HEK293 (cell line): ENCODE results near the gene MSTN.

Experiments used
- CTCF ChIA-PET: fragments of 350-600 bp; formaldehyde crosslinking; extraction: SDS; loops from one replicate; lab custom pipeline; 2021; ENCODE audit warnings: antibody characterized with exemption; lab: Yijun Ruan, JAX
- POLR2A ChIA-PET: fragments of 300-600 bp; formaldehyde crosslinking; extraction: SDS; loops from one replicate; lab custom pipeline; 2020; ENCODE audit warnings: antibody characterized with exemption, inconsistent platforms; lab: Yijun Ruan, JAX
- H3K27ac ChIP-seq: fragments of 200-500 bp; sonication (Bioruptor generic); 2 replicates; pipeline ENCODE4 v1.5.1; 2014; ENCODE audit warnings: low read depth, low read length, control low read depth, inconsistent platforms; ENCODE audit errors: extremely low read depth
- H3K36me3 ChIP-seq, 2 experiments: fragments of 200-500 bp in 1 of 2; sonication (Bioruptor generic) in 1 of 2; 1 replicate in 1 of 2; 2 replicates in 1 of 2; pipeline ENCODE4 v1.5.1; 2014 to 2017; ENCODE audit warnings: inconsistent platforms in 2 of 2, low read length in 2 of 2; ENCODE audit not compliant: control insufficient read depth in 2 of 2, insufficient read depth in 1 of 2
- H3K4me1 ChIP-seq: fragments of 200-500 bp; sonication (Bioruptor generic); 2 replicates; pipeline ENCODE4 v1.5.1; 2014; ENCODE audit warnings: mild to moderate bottlenecking, low read length, inconsistent platforms; ENCODE audit not compliant: control insufficient read depth, insufficient read depth
- H3K4me3 ChIP-seq: 2 replicates; pipeline ENCODE4 v1.5.1; 2011; ENCODE audit warnings: low read depth, mild to moderate bottlenecking, control low read depth, low read length, moderate library complexity
- H3K9me3 ChIP-seq: fragments of 200-500 bp; sonication (Bioruptor generic); 2 replicates; pipeline ENCODE4 v1.5.1; 2014; ENCODE audit warnings: low read depth, low read length, inconsistent platforms; ENCODE audit not compliant: control insufficient read depth, insufficient read depth
- AEBP2 ChIP-seq: fragments of 450-650 bp; formaldehyde crosslinking; IDR thresholded peaks from 2 replicates; pipeline ENCODE4 v1.5.1; 2016; ENCODE audit warnings: missing biosample characterization, missing genetic modification characterization, borderline replicate concordance
- BCL11B ChIP-seq: fragments of 450-650 bp; formaldehyde crosslinking; IDR thresholded peaks from 2 replicates; pipeline ENCODE4 v1.5.1; 2016; ENCODE audit warnings: low read depth, missing biosample characterization, missing genetic modification characterization
- GFI1B ChIP-seq: fragments of 450-650 bp; formaldehyde crosslinking; IDR thresholded peaks from 2 replicates; pipeline ENCODE4 v1.5.1; 2016; ENCODE audit warnings: missing biosample characterization, missing genetic modification characterization
- HIC1 ChIP-seq: fragments of 450-650 bp; formaldehyde crosslinking; IDR thresholded peaks from 2 replicates; pipeline ENCODE4 v1.5.1; 2016; ENCODE audit warnings: missing biosample characterization, missing genetic modification characterization
- IKZF3 ChIP-seq: fragments of 450-650 bp; IDR thresholded peaks from 2 replicates; pipeline ENCODE4 v1.5.0; 2018; ENCODE audit warnings: missing biosample characterization, mild to moderate bottlenecking, missing genetic modification characterization, moderate library complexity
- OSR2 ChIP-seq: fragments of 450-650 bp; formaldehyde crosslinking; IDR thresholded peaks from 2 replicates; pipeline ENCODE4 v1.5.1; 2016; ENCODE audit warnings: missing biosample characterization, missing genetic modification characterization
- RBAK ChIP-seq: fragments of 450-650 bp; formaldehyde crosslinking; IDR thresholded peaks from 2 replicates; pipeline ENCODE4 v1.5.1; 2016; ENCODE audit warnings: missing biosample characterization, missing genetic modification characterization
- SP3 ChIP-seq: fragments of 450-650 bp; formaldehyde crosslinking; IDR thresholded peaks from 2 replicates; pipeline ENCODE4 v1.5.1; 2016; ENCODE audit warnings: missing biosample characterization, missing genetic modification characterization
- ZBTB44 ChIP-seq: fragments of 450-650 bp; IDR thresholded peaks from 2 replicates; pipeline ENCODE4 v1.5.1; 2018; ENCODE audit warnings: missing biosample characterization, mild to moderate bottlenecking, missing genetic modification characterization
- ZFHX2 ChIP-seq: fragments of 450-650 bp; formaldehyde crosslinking; conservative IDR thresholded peaks from 2 replicates; pipeline ENCODE4 v1.5.1; 2016; ENCODE audit warnings: missing biosample characterization, missing genetic modification characterization
- ZFP69B ChIP-seq: fragments of 450-650 bp; formaldehyde crosslinking; IDR thresholded peaks from 2 replicates; pipeline ENCODE4 v1.5.1; 2016; ENCODE audit warnings: missing biosample characterization, missing genetic modification characterization
- ZNF202 ChIP-seq: fragments of 450-650 bp; formaldehyde crosslinking; IDR thresholded peaks from 2 replicates; pipeline ENCODE4 v1.5.1; 2016; ENCODE audit warnings: missing biosample characterization, missing genetic modification characterization, borderline replicate concordance
- ZNF221 ChIP-seq: fragments of 450-650 bp; formaldehyde crosslinking; IDR thresholded peaks from 2 replicates; pipeline ENCODE4 v1.5.1; 2017; ENCODE audit warnings: missing biosample characterization, missing genetic modification characterization, borderline replicate concordance
- ZNF266 ChIP-seq: fragments of 450-650 bp; formaldehyde crosslinking; IDR thresholded peaks from 2 replicates; pipeline ENCODE4 v1.5.1; 2016; ENCODE audit warnings: missing biosample characterization, missing genetic modification characterization, low read depth
- ZNF280C ChIP-seq: fragments of 450-650 bp; formaldehyde crosslinking; IDR thresholded peaks from 2 replicates; pipeline ENCODE4 v1.5.1; 2016; ENCODE audit warnings: missing biosample characterization, missing genetic modification characterization
- ZNF324 ChIP-seq: fragments of 450-650 bp; formaldehyde crosslinking; IDR thresholded peaks from 2 replicates; pipeline ENCODE4 v1.5.1; 2016; ENCODE audit warnings: missing biosample characterization, missing genetic modification characterization
- ZNF473 ChIP-seq: fragments of 450-650 bp; formaldehyde crosslinking; IDR thresholded peaks from 2 replicates; pipeline ENCODE4 v1.5.1; 2017; ENCODE audit warnings: missing biosample characterization, missing genetic modification characterization
- ZNF626 ChIP-seq: fragments of 450-650 bp; sonication (Bioruptor Pico); formaldehyde crosslinking; IDR thresholded peaks from 2 replicates; pipeline ENCODE4 v1.5.1; 2018; ENCODE audit warnings: missing biosample characterization, missing genetic modification characterization, inconsistent platforms
- ZNF76 ChIP-seq: fragments of 450-650 bp; formaldehyde crosslinking; IDR thresholded peaks from 2 replicates; pipeline ENCODE4; 2016; ENCODE audit warnings: low read depth, missing biosample characterization, missing genetic modification characterization, borderline replicate concordance
- ZNF792 ChIP-seq: fragments of 450-650 bp; formaldehyde crosslinking; IDR thresholded peaks from 2 replicates; pipeline ENCODE4 v1.5.1; 2016; ENCODE audit warnings: missing biosample characterization, missing genetic modification characterization
- ZNF830 ChIP-seq: fragments of 450-650 bp; IDR thresholded peaks from 2 replicates; pipeline ENCODE4 v1.5.0; 2018; ENCODE audit warnings: missing biosample characterization, missing genetic modification characterization, low read depth, mild to moderate bottlenecking, moderate library complexity
- ZSCAN18 ChIP-seq: fragments of 450-650 bp; formaldehyde crosslinking; IDR thresholded peaks from 2 replicates; pipeline ENCODE4 v1.5.1; 2016; ENCODE audit warnings: missing biosample characterization, missing genetic modification characterization
- ZSCAN30 ChIP-seq: fragments of 450-650 bp; IDR thresholded peaks from 2 replicates; pipeline ENCODE4 v1.5.1; 2018; ENCODE audit warnings: missing biosample characterization, mild to moderate bottlenecking, missing genetic modification characterization, moderate library complexity

MSTN gene

GRCh38 chr2:190060019-190060418 is 2.5 kb downstream of the MSTN start:
- H3K36me3 ChIP-seq = no peaks in the 10 kb centered on the region
- ChIA-PET CTCF (interaction anchor here (0.5 to 1.5 kb wide), 6 partner anchors 11 to 1127 kb away, joined by 3 to 4 read pairs (median 3); no protein-coding TSS in a partner anchor), POLR2A (no interaction called here)
- H3K9me3 ChIP-seq = no peaks in the 10 kb centered on the region
- TF ChIP-seq ZNF76 (no peak), IKZF3 (tag by site-specific recombination) (no peak), ZNF792 (tag by site-specific recombination) (no peak), AEBP2 (tag by site-specific recombination) (no peak), HIC1 (tag by site-specific recombination) (no peak), RBAK (tag by site-specific recombination) (no peak)
- no peak overlapping the region for H3K4me3 ChIP-seq
- H3K4me1 ChIP-seq = no peaks in the 10 kb centered on the region
- H3K27ac ChIP-seq = no peak overlapping the region

- Histone ChIP-seq H3K36me3 (no peaks in the 10 kb centered on the region), H3K4me3 (no peak overlapping the region), H3K4me1 (peaks cover 4% of the 10 kb centered on the region), H3K27ac (no peak overlapping the region), H3K9me3 (no peaks in the 10 kb centered on the region)
- ChIA-PET POLR2A (no interaction called here), CTCF (no interaction called here)
- no peak for TF ChIP-seq ZSCAN18
- no peak for TF ChIP-seq SP3 (tag by site-specific recombination)
- no peak for TF ChIP-seq ZNF266
- no peak for TF ChIP-seq ZFHX2 (tag by site-specific recombination)
- TF ChIP-seq ZNF202 = no peak
- TF ChIP-seq ZNF324 (tag by site-specific recombination) = no peak
- TF ChIP-seq ZSCAN30 = no peak
- TF ChIP-seq ZNF473 (tag by site-specific recombination) = no peak
- TF ChIP-seq ZNF221 = no peak
- TF ChIP-seq ZFP69B = no peak
- TF ChIP-seq ZNF830 (tag by site-specific recombination) = no peak
- TF ChIP-seq ZNF626 = no peak
- TF ChIP-seq OSR2 (tag by site-specific recombination) = no peak
- TF ChIP-seq BCL11B (tag by site-specific recombination) = no peak
- TF ChIP-seq ZNF280C = no peak
- TF ChIP-seq ZBTB44 (tag by site-specific recombination) = no peak
- TF ChIP-seq GFI1B (tag by site-specific recombination) = no peak
Observed at GRCh38 chr2:190053426-190053825, 9.1 kb downstream of the MSTN start.
